ENCODE results near the gene QKI.
A peak's percentile ranks its signal among the peaks of the same experiment; 100 is the strongest.

Gene QKI

DNA sequence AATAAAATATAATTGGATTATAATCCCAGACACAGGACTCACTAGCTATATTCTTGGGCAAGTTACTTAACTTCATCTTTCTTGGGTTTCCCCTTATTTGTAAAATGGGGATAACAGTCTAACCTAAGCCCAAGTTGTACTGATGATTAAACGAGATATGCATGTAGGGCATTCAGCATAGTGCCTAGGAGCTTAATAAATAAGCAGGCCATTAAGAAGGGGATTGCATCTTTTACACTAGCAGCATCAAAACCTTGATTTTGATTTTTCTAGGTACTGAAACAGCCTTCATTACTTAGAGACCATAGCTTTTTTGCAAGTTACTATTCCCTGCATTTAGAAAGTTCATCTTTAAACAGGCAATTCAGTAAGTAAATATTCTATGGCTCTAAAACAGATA is 2.2 kb upstream of the QKI start:
- Histone ChIP-seq H3K36me3 (no peaks in the 10 kb centered on the region), H3K4me3 (peak overlapping the region; percentile 96 to 99), H3K9me3 (no peaks in the 10 kb centered on the region), H3K4me1 (peaks cover 0 to 11% (median 5%) of the 10 kb centered on the region in 4 donors), H3K27ac (peak overlapping the region; percentile 97 to 100), H3K27me3 (no peaks in the 10 kb centered on the region)
- intact Hi-C loops (cut with DNase I; ENCODE audit: low total_unique reads) = no loop called here
- DNase-seq = no peak
- TF ChIP-seq, protein P1, sequence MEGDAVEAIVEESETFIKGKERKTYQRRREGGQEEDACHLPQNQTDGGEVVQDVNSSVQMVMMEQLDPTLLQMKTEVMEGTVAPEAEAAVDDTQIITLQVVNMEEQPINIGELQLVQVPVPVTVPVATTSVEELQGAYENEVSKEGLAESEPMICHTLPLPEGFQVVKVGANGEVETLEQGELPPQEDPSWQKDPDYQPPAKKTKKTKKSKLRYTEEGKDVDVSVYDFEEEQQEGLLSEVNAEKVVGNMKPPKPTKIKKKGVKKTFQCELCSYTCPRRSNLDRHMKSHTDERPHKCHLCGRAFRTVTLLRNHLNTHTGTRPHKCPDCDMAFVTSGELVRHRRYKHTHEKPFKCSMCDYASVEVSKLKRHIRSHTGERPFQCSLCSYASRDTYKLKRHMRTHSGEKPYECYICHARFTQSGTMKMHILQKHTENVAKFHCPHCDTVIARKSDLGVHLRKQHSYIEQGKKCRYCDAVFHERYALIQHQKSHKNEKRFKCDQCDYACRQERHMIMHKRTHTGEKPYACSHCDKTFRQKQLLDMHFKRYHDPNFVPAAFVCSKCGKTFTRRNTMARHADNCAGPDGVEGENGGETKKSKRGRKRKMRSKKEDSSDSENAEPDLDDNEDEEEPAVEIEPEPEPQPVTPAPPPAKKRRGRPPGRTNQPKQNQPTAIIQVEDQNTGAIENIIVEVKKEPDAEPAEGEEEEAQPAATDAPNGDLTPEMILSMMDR (IDR thresholded peaks at IDR 0.05) = no peak

DNA sequence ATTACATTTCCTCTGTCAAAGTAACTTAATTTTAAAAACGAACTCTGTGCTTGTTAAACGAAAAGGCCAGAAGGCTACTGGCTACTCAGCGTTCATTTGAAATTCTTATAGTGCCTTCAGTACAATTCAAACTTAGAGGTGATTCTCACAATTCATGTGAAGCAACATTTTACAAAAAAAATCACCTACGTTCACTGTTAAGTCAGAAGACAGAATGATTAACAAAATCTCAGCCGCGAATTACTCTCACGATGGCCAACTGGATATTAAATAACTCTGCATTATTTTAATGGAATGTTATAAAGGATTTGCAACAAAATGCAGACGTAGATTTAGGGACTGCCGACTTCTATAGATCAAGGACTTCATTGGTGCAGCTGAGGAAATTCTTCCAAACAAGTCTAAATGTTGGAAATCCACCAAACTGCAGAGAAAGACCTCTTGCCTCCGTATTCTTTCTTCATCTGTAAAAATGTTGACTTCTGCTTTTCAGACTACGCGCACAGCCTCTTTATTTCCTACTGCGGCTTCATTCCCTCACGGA is 1.6 kb upstream of the QKI start:
- peaks cover 0 to 16% (median 5%) of the 10 kb centered on the region in 4 donors for H3K4me1 ChIP-seq
- peak overlapping the region; percentile 97 to 100 for H3K27ac ChIP-seq
- H3K4me3 ChIP-seq = peak overlapping the region; percentile 96 to 99
- no peaks in the 10 kb centered on the region for H3K9me3 ChIP-seq
- H3K27me3 ChIP-seq = no peaks in the 10 kb centered on the region
- TF ChIP-seq, protein P1 (IDR thresholded peaks at IDR 0.05) = no peak
- DNase-seq = no peak
- intact Hi-C loops (cut with DNase I; ENCODE audit: low total_unique reads) = no loop called here
- H3K36me3 ChIP-seq = no peaks in the 10 kb centered on the region

DNA sequence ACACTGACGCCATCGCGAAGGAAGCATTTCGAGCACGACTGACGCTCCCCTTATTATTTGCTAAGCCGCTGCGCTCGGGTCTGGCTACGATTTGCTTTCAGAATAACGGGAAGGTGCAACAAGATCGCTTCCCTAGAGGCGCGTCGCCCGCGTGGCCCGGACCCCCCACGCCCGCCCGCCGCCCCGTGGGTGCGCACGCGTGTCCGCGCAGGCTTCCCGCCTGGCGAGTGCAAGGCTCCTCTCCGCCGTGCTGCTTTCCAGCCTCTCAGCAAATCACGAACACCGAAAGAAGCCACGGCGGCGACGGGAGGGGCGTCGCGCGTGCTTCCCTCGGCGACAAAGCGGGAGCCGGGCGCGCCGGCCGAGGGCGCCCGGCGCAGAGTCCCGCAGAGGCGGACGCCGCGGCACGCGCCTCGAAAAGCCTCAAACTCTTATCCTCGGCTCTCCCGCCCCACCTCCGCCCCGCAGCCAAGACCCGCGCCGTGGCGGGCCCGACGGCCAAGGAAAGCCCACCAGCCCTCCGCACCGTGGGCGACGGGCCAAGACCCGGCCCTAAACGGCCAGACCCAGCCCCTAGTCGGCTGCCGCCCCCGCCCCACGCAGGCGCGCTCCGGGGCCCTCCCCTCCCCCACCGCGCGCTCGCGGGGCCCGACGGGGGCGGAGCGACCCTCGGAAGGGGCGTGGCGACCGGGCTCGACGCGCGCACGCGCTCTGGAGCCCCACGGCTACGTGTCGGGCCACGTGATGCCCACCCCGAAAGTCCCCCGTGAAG is 987 bp upstream of the QKI start:
- Histone ChIP-seq H3K27me3 (no peaks in the 10 kb centered on the region), H3K9me3 (no peaks in the 10 kb centered on the region), H3K36me3 (no peaks in the 10 kb centered on the region), H3K27ac (peak overlapping the region; percentile 97 to 100), H3K4me3 (peak overlapping the region; percentile 96 to 99), H3K4me1 (peaks cover 0 to 23% (median 5%) of the 10 kb centered on the region in 4 donors)
- intact Hi-C loops (cut with DNase I; ENCODE audit: low total_unique reads) = no loop called here
- TF ChIP-seq, protein P1 (IDR thresholded peaks at IDR 0.05) = no peak
- DNase-seq = peak; percentile 79 to 92

DNA sequence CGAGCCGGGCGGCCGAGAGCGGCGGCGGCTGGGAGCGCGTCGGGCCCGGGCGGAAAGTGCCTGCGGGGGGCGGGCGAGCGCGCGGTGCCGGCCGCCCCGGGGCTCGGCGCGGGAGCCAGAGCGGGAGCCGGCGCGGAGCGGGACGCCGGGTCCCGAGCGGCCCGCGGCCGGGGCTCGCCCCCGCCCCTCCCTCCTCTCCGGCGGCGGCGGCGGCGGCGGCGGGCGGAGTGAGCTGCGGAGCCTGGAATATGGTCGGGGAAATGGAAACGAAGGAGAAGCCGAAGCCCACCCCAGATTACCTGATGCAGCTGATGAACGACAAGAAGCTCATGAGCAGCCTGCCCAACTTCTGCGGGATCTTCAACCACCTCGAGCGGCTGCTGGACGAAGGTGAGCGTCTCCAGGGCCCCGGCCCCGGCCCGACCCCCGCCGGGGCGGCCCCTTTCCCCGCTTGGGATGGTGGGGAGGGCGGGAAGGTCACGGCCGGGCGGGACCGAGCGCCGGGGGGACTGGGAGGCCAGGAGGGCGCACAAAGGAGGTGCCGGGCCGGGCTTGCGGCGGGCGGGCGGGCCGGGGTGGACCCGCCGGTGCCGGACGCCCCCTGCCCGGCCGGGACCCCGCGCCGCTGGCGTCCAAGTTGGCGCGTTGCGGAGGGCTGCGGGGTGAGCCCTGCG is 565 bp downstream of the QKI start:
- intact Hi-C loops (cut with DNase I; ENCODE audit: low total_unique reads) = loop anchor here (5.0 kb wide), 1 partner anchor 542 kb away; no protein-coding TSS in a partner anchor
- H3K27me3 ChIP-seq = no peaks in the 10 kb centered on the region
- no peaks in the 10 kb centered on the region for H3K36me3 ChIP-seq
- H3K9me3 ChIP-seq = no peaks in the 10 kb centered on the region
- peak overlapping the region; percentile 96 to 99 for H3K4me3 ChIP-seq
- TF ChIP-seq, protein P1 (IDR thresholded peaks at IDR 0.05) = no peak
- no peak for DNase-seq
- peak overlapping the region; percentile 97 to 100 for H3K27ac ChIP-seq
- peaks cover 0 to 37% (median 5%) of the 10 kb centered on the region in 4 donors for H3K4me1 ChIP-seq

DNA sequence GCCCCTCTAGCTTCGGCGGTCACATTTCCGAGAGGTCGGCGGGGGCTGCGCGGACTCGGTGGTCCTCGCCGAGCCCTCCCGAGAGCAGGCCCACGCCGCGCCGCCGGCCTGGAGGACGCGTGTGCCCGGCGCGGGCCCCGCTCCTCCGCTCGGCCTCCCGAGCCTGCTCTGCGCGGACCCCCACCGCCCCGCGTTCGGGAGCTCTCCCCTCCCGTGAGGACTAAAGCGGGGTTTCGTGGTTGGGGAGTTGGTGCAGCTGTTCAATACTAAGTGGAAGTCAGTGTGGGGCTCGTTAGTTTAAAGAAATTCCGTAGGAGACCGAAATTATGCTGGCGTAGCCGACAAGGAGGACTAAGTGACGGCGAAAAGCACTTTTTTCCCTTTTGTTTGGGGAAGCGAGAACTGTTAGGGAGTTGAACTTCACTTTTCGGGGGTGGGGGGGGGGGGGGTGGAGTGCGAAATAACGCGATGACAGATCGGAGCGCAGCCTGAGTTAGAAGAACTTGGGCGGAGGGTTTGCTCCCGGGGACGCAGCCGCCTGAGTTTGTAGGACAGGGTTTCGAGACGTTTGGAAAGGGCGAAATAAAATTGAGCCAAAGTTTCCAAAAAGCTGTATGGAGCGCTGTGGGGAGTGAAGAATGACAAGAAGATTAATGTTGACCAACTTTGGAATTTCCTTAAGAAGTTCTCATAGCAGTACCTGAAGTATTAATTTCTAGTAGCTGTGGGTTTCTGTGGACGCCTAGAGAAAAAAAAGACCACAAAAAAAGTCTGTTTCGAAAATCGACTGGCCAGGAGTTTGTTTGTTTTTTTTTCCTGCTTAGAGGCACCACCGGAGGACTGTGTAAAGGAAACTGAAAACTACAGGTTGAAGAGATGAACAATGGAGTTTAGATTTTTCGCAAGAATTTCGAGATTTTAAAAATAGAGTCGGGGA is 1.4 kb downstream of the QKI start:
- Histone ChIP-seq H3K27me3 (no peaks in the 10 kb centered on the region), H3K4me3 (peak overlapping the region; percentile 96 to 99), H3K27ac (peak overlapping the region; percentile 97 to 100), H3K4me1 (peaks cover 0 to 46% (median 12%) of the 10 kb centered on the region in 4 donors), H3K36me3 (no peaks in the 10 kb centered on the region), H3K9me3 (no peaks in the 10 kb centered on the region)
- intact Hi-C loops (cut with DNase I; ENCODE audit: low total_unique reads) = loop anchor here (5.0 kb wide), 1 partner anchor 541 kb away; no protein-coding TSS in a partner anchor
- TF ChIP-seq, protein P1 (IDR thresholded peaks at IDR 0.05) = no peak
- peak; percentile 47 to 79 for DNase-seq

All from tibial artery (tissue), 4 donors.